HepG2 (cell line): ENCODE measurements around the gene MGAT4D. TPM values are rescaled to one million over a fixed set of nuclear protein-coding genes. Genes with fewer than 3 reads are reported as not detected.

Source experiments
- CAMTA2 ChIP-seq: sonication (generic); formaldehyde crosslinking; IDR thresholded peaks from 2 replicates; pipeline ENCODE4 v1.4.0; 2020; ENCODE audit warnings: mild to moderate bottlenecking, missing genetic modification reagents, borderline replicate concordance
- ELF4 ChIP-seq: sonication (generic); formaldehyde crosslinking; IDR thresholded peaks from 2 replicates; pipeline ENCODE4 v1.5.0; 2020; ENCODE audit warnings: missing genetic modification reagents, mild to moderate bottlenecking, moderate library complexity, borderline replicate concordance
- HNRNPK ChIP-seq: fragments of 200-400 bp; formaldehyde crosslinking; IDR thresholded peaks from 2 replicates; pipeline ENCODE4 v1.6.1; 2018; ENCODE audit warnings: low read length, low read depth, moderate library complexity, mild to moderate bottlenecking; ENCODE audit not compliant: poor library complexity, severe bottlenecking
- NFE2 ChIP-seq: sonication (generic); formaldehyde crosslinking; IDR thresholded peaks from 2 replicates; pipeline ENCODE4 v1.4.0; 2020; ENCODE audit warnings: missing genetic modification reagents
- RXRB ChIP-seq: IDR thresholded peaks from 2 replicates; pipeline ENCODE4 v1.6.1; 2016; ENCODE audit warnings: borderline replicate concordance, missing genetic modification reagents, missing compliant biosample characterization
- TCF7 ChIP-seq: sonication (generic); IDR thresholded peaks from 2 replicates; pipeline ENCODE4 v1.6.1; 2016; ENCODE audit warnings: antibody characterized with exemption, low read depth
- ZNF205 ChIP-seq: IDR thresholded peaks from 2 replicates; pipeline ENCODE4 v1.6.1; 2018; ENCODE audit warnings: missing biosample characterization, missing genetic modification reagents
- polyA plus RNA-seq, 8 experiments: library from polyadenylated mRNA; depleted of rRNA in 3 of 8; stranded (reverse) in 7 of 8; unstranded in 1 of 8; fragments of >200 nt; fragmentation: Illumina TruSeq in 4 of 8; extraction: Trizol in 4 of 8; gene quantifications; 2 replicates each; pipeline versions ENCODE4 v1.2.1 to v1.2.3, GENCODE V29; 2011 to 2016; ENCODE audit warnings: low read depth in 4 of 8, missing spikeins in 1 of 8, mixed read lengths in 1 of 8; ENCODE audit not compliant: insufficient read depth in 1 of 8
- total RNA-seq, 5 experiments: library from RNA; depleted of rRNA; stranded (reverse); fragments of >200 nt; fragmentation: Illumina TruSeq; extraction: Trizol; gene quantifications; 2 replicates each; pipeline ENCODE4 v1.2.3, GENCODE V29; 2016; ENCODE audit warnings: low read depth in 1 of 5
- TF ChIP-seq, protein P1 (sequence below): fragments of 450-650 bp; IDR thresholded peaks from 2 replicates; pipeline ENCODE4 v1.6.1; 2017; ENCODE audit warnings: mild to moderate bottlenecking
- TF ChIP-seq, protein P2 (sequence below): sonication (generic); formaldehyde crosslinking; IDR thresholded peaks from 2 replicates; pipeline ENCODE4 v1.4.0; 2020; ENCODE audit warnings: low read depth, mild to moderate bottlenecking, missing genetic modification reagents

MGAT4D gene
- total and polyA plus RNA-seq, 2 of the 13 experiments (the other 11 are each of a cell fraction or from before 2014, with no cell fraction given), result not detected

DNA sequence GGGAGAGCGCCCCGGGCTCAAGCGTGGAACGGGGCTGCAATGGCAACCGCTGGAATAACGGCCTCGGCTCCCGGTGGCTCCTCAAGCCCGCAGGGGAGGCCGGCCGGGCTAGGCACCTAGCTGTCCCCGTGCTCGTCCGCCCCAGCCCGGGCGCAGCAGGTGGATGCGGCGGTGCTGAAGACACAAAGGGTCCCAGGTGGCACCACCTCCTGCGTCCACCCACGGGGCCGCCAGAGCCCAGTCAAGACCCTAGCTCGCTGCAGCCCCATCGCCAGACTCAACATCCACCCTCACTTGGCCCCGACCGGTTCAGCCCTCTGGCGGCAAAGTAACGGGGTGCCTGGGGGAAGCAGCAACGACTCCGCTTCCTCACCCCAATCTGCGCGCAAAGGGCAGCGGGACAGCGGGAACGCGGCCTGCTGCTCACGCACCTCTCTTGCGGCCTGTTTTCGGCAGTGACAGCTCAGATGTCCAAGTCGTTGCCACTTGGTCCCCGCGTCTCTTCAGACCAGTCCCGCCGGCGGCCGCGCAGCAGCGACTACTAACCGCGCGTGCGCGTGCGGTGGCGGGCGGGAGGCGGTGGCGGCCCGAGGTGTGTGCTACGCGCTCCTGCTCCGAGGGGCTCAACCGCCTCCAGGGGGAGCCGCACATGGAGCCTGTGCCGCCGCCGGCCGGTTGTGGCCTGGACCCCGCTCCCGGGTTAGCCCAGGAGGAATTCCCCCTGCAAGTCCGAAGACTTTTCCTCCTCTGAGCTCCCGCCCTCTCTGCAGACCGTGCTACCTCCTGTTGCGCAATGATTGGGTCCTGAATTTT is 70.8 kb downstream of the MGAT4D start, which contains the start of gene CLGN (continued):
- no peak for TF ChIP-seq ELF4
- TF ChIP-seq, protein P1, sequence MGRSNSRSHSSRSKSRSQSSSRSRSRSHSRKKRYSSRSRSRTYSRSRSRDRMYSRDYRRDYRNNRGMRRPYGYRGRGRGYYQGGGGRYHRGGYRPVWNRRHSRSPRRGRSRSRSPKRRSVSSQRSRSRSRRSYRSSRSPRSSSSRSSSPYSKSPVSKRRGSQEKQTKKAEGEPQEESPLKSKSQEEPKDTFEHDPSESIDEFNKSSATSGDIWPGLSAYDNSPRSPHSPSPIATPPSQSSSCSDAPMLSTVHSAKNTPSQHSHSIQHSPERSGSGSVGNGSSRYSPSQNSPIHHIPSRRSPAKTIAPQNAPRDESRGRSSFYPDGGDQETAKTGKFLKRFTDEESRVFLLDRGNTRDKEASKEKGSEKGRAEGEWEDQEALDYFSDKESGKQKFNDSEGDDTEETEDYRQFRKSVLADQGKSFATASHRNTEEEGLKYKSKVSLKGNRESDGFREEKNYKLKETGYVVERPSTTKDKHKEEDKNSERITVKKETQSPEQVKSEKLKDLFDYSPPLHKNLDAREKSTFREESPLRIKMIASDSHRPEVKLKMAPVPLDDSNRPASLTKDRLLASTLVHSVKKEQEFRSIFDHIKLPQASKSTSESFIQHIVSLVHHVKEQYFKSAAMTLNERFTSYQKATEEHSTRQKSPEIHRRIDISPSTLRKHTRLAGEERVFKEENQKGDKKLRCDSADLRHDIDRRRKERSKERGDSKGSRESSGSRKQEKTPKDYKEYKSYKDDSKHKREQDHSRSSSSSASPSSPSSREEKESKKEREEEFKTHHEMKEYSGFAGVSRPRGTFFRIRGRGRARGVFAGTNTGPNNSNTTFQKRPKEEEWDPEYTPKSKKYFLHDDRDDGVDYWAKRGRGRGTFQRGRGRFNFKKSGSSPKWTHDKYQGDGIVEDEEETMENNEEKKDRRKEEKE, result no peak
- no peak for TF ChIP-seq TCF7
- no peak for TF ChIP-seq ZNF205 (CRISPR knock-in tag)
- no peak for TF ChIP-seq NFE2 (CRISPR knock-in tag)
- TF ChIP-seq, protein P2, sequence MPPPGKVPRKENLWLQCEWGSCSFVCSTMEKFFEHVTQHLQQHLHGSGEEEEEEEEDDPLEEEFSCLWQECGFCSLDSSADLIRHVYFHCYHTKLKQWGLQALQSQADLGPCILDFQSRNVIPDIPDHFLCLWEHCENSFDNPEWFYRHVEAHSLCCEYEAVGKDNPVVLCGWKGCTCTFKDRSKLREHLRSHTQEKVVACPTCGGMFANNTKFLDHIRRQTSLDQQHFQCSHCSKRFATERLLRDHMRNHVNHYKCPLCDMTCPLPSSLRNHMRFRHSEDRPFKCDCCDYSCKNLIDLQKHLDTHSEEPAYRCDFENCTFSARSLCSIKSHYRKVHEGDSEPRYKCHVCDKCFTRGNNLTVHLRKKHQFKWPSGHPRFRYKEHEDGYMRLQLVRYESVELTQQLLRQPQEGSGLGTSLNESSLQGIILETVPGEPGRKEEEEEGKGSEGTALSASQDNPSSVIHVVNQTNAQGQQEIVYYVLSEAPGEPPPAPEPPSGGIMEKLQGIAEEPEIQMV (CRISPR knock-in tag), result peak; percentile 57
- TF ChIP-seq RXRB (CRISPR knock-in tag), result 0 out of 2 replicates have a peak, but pooled peaks have one; percentile 28
- no peak for TF ChIP-seq HNRNPK
- TF ChIP-seq CAMTA2, result no peak
